ENCODE data around the gene DYNLL1. TPM values are rescaled to one million over a fixed set of nuclear protein-coding genes. Genes with fewer than 3 reads are reported as not detected.
"Not testable (repeated sequence)": the region's sequence is repeated elsewhere in the genome, so short reads cannot be mapped to it uniquely, and the experiment has no call there.

DYNLL1 gene
- total and polyA plus RNA-seq, 5 experiments from 2014 or later, result 57.0 to 192 (median 156) TPM

DNA sequence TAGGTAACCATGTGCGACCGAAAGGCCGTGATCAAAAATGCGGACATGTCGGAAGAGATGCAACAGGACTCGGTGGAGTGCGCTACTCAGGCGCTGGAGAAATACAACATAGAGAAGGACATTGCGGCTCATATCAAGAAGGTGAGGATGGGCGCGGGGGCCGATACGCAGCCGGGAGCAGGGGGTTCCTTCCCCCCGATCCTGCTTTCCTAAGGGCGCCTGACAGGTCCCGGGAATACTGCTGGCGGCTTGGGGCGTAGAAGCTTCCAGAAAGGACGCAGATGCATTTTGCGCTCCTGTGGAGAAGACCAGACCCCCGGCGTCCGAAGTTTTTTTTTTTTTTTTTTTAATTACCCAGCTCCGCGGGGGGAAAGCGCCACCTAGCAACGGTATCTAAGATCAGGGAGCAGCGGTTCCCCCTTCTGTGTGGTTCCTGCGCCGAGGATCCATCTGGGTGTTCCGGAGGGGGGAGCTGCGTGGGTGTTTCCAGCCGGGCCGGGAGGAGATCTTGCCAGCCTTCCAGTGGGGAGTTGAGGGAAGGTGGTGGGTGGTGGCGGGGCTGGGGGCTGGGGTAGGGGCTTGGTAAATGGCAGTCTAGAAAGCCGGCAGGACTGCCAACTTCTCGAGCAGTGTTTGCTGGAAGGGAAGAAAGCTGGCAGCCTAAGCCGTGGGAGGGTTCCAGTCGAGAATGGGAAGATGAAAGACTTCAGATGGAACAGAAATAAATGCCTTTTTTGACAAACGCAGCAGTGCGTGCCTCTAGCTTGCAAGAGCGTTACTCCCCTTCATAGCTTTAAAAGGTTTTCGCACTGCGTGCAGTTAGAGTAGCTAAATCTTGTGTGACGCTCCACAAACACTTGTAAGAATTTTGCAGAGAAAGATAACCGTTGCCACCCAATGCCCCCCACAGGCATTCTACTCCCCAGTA, 764 bp downstream of the DYNLL1 start:
- no peaks in the 10 kb centered on the region for H3K9me3 Mint-ChIP-seq
- peak overlapping the region; percentile 58 to 96 (median 94) for H3K27ac Mint-ChIP-seq
- peaks cover 0 to 34% (median 0%) of the 10 kb centered on the region in 3 donors for H3K36me3 Mint-ChIP-seq
- H3K4me3 Mint-ChIP-seq, result peak overlapping the region; percentile 83 to 98 (median 94)
- H3K4me1 Mint-ChIP-seq, result peaks cover 13 to 37% (median 25%) of the 10 kb centered on the region in 4 donors
- ATAC-seq (peak; percentile 39 to 46), DNase-seq (peak; percentile 41 to 82 (median 54))
- H3K27me3 Mint-ChIP-seq, result peaks cover 0 to 2% (median 0%) of the 10 kb centered on the region in 5 donors
- POLR2A ChIA-PET, result interaction anchor here (0.5 to 5.9 kb wide), 15 partner anchors 16 to 1987 kb away, joined by 3 to 52 read pairs (median 4); partner anchors contain the start of genes COQ5, POP5, RNF10 and RPLP0

DNA sequence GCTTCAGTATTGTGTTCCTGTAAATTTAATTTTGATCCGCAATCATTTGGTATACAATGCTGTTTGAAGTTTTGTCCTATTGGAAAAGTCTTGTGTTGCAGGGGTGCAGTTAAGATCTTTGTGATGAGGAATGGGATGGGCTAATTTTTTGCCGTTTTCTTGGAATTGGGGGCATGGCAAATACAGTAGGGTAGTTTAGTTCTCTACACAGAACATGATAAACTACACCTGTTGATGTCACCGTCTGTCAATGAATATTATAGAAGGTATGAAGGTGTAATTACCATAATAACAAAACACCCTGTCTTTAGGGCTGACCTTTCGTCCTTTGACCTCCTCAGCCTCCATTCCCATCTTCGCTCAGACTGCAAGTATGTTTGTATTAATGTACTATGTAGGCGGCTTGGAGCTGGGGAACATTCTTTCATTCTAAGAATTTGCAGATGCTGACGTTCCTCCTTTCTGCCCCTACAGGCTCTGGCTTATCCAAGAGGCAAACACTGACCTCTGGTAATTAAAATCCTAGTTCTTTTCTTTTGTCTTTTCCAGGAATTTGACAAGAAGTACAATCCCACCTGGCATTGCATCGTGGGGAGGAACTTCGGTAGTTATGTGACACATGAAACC, 1.7 kb downstream of the DYNLL1 start:
- Mint-ChIP-seq H3K36me3 (peaks cover 0 to 39% (median 0%) of the 10 kb centered on the region in 3 donors), H3K4me1 (peaks cover 13 to 37% (median 25%) of the 10 kb centered on the region in 4 donors), H3K4me3 (peak overlapping the region; percentile 83 to 98 (median 94)), H3K27me3 (peaks cover 0 to 2% (median 0%) of the 10 kb centered on the region in 5 donors), H3K9me3 (no peaks in the 10 kb centered on the region), H3K27ac (peak overlapping the region; percentile 58 to 96 (median 94))
- no peak for ATAC-seq
- DNase-seq, result no peak
- POLR2A ChIA-PET, result interaction anchor here (0.5 to 5.9 kb wide), 6 partner anchors 24 to 297 kb away, joined by 3 to 52 read pairs (median 6); partner anchors contain the start of genes COQ5, POP5, RPLP0 and SRSF9

DNA sequence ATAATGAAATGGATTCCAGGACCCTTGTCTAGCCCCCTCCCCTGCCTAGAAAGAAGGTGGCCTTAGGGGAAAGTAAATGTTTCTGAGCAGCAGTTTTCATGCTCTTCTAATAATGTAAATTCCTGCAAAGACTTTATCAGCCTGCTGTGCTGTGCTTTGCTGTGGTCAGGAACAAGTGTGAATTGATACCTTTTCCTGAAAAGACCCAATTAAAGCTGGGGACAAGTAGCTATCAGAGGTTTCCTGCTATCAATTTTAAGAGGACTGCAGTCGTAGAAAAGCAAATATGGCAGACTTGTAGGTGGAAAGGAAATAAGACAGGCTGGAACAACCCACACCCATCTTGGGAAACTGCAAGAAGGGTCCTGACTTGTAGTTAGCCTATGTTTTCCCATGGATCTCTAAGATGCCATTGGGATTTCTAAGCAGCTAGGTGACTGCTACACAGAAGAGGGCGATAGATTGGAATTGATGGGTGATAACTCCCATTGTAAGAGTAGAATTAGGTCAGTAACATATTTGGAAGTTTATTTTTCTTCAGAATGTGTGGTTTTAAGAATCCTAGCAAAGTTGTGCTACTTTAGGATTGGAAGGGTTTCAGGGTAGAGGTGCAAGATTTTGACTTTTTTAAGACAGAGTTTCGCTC, 3.1 kb downstream of the DYNLL1 start:
- H3K9me3 Mint-ChIP-seq, result no peaks in the 10 kb centered on the region
- peaks cover 0 to 2% (median 0%) of the 10 kb centered on the region in 5 donors for H3K27me3 Mint-ChIP-seq
- no peak overlapping the region for H3K4me3 Mint-ChIP-seq
- DNase-seq (no peak), ATAC-seq (no peak)
- POLR2A ChIA-PET, result interaction anchor here (0.5 to 5.9 kb wide), 4 partner anchors 31 to 63 kb away, joined by 3 to 52 read pairs (median 3); partner anchors contain the start of gene SRSF9
- H3K27ac Mint-ChIP-seq, result peak overlapping the region in 6 of 10 donors; percentile 31 to 95 (median 60)
- peaks cover 4 to 52% (median 9%) of the 10 kb centered on the region in 3 donors for H3K36me3 Mint-ChIP-seq
- peaks cover 13 to 37% (median 25%) of the 10 kb centered on the region in 4 donors for H3K4me1 Mint-ChIP-seq

DNA sequence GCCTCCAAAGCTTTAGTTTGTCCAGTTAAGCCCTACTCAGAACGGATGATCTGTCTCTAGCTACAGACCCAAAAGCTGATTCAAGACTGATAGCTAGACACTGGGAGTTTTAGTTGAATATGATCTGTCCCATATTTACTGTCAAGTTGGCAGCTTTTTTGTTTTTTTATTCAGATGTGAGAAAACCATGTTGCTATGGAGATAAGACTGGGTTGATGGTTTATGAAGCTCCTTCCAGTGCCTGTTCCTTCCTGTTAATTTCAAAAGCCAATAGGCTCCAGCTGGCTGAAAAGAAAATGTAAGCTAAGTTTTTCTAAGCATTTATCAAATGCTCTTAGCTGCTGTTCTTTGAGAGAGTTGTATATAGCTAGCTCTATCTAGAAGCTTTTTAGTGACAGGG, 4.7 kb downstream of the DYNLL1 start:
- DNase-seq, result no peak

DNA sequence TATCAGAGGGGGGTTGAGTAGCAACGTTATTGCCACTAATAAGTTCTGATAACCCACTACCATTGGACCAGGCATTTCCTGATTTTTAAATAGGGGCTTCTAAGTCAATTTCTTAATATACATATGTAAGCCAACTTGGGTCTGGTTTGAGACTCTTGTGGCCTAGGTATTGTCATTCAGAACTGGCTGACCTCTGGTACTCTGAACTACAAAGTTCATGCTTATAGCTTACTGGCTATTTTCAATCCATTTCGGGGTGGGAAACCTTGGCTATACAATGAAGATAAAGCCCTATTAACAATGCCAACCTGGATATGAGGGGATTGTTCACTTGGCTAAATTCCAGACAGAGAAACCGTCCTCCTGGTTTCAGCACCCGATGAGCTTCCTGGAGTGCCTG, 8.7 kb downstream of the DYNLL1 start:
- Mint-ChIP-seq H3K27me3 (no peaks in the 10 kb centered on the region), H3K4me1 (peaks cover 0 to 4% (median 0%) of the 10 kb centered on the region in 4 donors), H3K4me3 (no peak overlapping the region), H3K27ac (peak overlapping the region in 1 of 10 donors; percentile 40), H3K36me3 (peaks cover 4 to 65% (median 18%) of the 10 kb centered on the region in 3 donors), H3K9me3 (no peaks in the 10 kb centered on the region)
- POLR2A ChIA-PET, result no interaction called here
- DNase-seq (no peak), ATAC-seq (no peak)

More for the DNA sequence above, 4.7 kb downstream of the DYNLL1 start:
- H3K4me1 Mint-ChIP-seq, result peaks cover 13 to 28% (median 18%) of the 10 kb centered on the region in 4 donors
- ATAC-seq, result no peak
- H3K4me3 Mint-ChIP-seq, result no peak overlapping the region
- peaks cover 0 to 2% (median 0%) of the 10 kb centered on the region in 5 donors for H3K27me3 Mint-ChIP-seq
- no peaks in the 10 kb centered on the region for H3K9me3 Mint-ChIP-seq
- H3K36me3 Mint-ChIP-seq, result peaks cover 4 to 65% (median 11%) of the 10 kb centered on the region in 3 donors
- H3K27ac Mint-ChIP-seq, result peak overlapping the region in 6 of 10 donors; percentile 1 to 72 (median 20)
- POLR2A ChIA-PET, result no interaction called here

DNA sequence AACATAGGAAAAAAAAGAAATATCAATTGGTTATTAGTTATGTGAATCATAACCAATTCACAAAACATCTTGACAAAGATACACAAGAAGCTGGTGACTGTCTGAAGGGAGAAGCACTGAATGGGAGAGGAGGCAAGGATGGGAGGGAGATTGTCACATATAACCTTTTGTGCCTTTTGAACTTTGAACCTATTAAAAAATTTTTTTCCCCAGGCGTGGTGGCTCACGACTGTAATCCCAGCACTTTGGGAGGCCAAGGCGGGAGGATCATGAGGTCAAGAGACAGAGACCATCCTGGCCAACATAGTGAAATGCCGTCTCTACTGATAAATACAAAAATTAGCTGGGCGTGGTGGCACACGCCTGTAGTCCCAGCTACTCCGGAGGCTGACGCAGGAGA, 12.6 kb downstream of the DYNLL1 start:
- POLR2A ChIA-PET, result no interaction called here
- Mint-ChIP-seq H3K36me3 (peaks cover 0 to 65% (median 15%) of the 10 kb centered on the region in 3 donors), H3K27ac (peak overlapping the region in 1 of 10 donors; percentile 67), H3K4me1 (no peaks in the 10 kb centered on the region), H3K9me3 (no peaks in the 10 kb centered on the region), H3K4me3 (no peak overlapping the region), H3K27me3 (no peaks in the 10 kb centered on the region)
- ATAC-seq, result no peak
- DNase-seq, result no peak

DNA sequence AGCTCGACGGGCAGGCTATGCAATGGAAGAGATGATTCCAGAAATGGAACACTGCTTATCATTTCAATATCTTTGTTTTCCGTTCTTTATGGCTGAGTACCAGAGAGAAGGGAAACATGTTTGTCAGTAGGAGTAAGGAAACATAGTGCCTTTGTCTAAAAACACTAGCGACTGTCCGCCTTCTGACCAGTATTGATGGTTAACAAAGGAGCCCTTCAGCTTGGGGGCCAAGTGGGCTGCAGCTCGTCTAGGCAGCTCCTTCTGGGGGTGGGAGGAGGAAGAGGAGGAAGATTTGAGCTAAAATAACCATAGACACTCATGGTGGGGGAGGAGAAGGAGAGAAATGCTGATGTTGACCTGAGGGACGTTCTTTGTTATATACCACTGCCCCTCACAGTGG, 18.1 kb downstream of the DYNLL1 start:
- peaks cover 0 to 62% (median 13%) of the 10 kb centered on the region in 3 donors for H3K36me3 Mint-ChIP-seq
- DNase-seq (no peak), ATAC-seq (no peak)
- POLR2A ChIA-PET, result interaction anchor here (0.7 to 1.8 kb wide), 2 partner anchors 22 to 23 kb away, joined by 3 read pairs; no protein-coding TSS in a partner anchor
- no peaks in the 10 kb centered on the region for H3K27me3 Mint-ChIP-seq
- no peak overlapping the region for H3K4me3 Mint-ChIP-seq
- H3K4me1 Mint-ChIP-seq, result peaks cover 0 to 3% (median 0%) of the 10 kb centered on the region in 4 donors
- H3K9me3 Mint-ChIP-seq, result no peaks in the 10 kb centered on the region
- H3K27ac Mint-ChIP-seq, result no peak overlapping the region

DNA sequence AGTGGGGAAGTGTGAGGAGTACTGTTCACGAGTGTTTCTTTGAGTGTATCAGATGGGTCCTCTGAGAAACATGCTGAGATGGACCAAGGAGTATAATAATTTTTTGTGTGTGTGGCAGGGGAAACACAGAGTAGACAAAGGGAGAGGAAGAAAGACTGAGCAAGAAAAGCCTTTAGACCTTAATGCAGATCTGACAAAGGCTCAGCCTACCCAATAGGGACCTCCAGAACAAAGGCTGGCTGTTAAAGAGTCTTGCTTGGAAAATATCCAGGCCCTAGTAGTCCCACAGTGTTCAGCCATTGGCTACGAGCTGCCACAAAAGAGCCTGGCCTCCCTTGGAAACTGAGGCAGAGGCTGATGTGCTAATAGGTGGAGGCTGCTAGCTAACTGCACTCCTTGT, 19.6 kb downstream of the DYNLL1 start:
- H3K27me3 Mint-ChIP-seq, result no peaks in the 10 kb centered on the region
- POLR2A ChIA-PET, result interaction anchor here (1.8 kb wide), 1 partner anchor 21 kb away, joined by 3 read pairs; no protein-coding TSS in a partner anchor
- H3K9me3 Mint-ChIP-seq, result no peaks in the 10 kb centered on the region
- no peak for DNase-seq
- H3K4me1 Mint-ChIP-seq, result peaks cover 0 to 3% (median 0%) of the 10 kb centered on the region in 4 donors
- H3K36me3 Mint-ChIP-seq, result peaks cover 0 to 57% (median 12%) of the 10 kb centered on the region in 3 donors
- ATAC-seq, result no peak
- H3K4me3 Mint-ChIP-seq, result no peak overlapping the region
- H3K27ac Mint-ChIP-seq, result peak overlapping the region in 2 of 10 donors; percentile 11 to 70

DNA sequence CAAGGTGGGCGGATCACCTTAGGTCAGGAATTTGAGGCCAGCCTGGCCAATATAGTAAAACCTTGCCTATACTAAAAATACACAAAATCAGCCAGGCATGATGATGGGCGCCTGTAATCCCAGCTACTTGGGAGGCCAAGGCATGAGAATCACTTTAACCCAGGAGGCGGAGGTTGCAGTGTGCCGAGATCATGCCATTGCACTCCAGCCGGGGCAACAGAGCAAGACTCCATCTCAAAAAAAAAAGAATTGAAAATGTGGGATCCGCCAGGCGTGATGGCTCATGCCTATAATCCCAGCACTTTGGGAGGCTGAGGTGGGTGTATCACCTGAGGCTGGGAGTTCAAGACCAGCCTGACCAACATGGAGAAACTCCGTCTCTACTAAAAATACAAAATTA, 23.4 kb downstream of the DYNLL1 start:
- H3K27ac Mint-ChIP-seq, H3K27me3 Mint-ChIP-seq, H3K4me3 Mint-ChIP-seq, H3K9me3 Mint-ChIP-seq, ATAC-seq, H3K4me1 Mint-ChIP-seq, POLR2A ChIA-PET, DNase-seq: not testable (repeated sequence)
- peaks cover 0 to 53% (median 9%) of the 10 kb centered on the region in 3 donors for H3K36me3 Mint-ChIP-seq

DNA sequence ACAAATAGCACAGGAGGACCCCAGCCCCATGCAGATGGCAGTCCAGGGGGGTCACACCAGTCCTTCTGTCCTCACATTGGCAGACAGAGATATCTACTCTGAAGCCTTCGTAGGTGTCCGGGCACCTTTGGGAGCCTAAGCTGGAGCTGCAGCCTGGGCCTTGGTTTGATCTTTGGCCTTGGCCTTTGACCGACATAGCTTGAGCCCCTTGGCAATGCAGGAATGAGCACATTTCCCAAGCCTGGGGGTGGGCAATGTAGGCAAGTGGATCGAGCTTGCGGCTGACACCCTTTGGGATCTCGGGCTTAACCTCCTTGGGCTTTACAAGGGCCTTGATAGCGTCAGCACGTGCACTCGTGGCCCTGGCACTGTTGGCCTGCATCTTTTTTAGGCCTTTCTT, 26.7 kb downstream of the DYNLL1 start:
- no peak overlapping the region for H3K27ac Mint-ChIP-seq
- DNase-seq, result no peak
- POLR2A ChIA-PET, result no interaction called here
- peaks cover 0 to 40% (median 2%) of the 10 kb centered on the region in 3 donors for H3K36me3 Mint-ChIP-seq
- no peaks in the 10 kb centered on the region for H3K9me3 Mint-ChIP-seq
- ATAC-seq, result no peak
- H3K4me3 Mint-ChIP-seq, result no peak overlapping the region
- H3K27me3 Mint-ChIP-seq, result no peaks in the 10 kb centered on the region
- peaks cover 0 to 10% (median 5%) of the 10 kb centered on the region in 4 donors for H3K4me1 Mint-ChIP-seq

DNA sequence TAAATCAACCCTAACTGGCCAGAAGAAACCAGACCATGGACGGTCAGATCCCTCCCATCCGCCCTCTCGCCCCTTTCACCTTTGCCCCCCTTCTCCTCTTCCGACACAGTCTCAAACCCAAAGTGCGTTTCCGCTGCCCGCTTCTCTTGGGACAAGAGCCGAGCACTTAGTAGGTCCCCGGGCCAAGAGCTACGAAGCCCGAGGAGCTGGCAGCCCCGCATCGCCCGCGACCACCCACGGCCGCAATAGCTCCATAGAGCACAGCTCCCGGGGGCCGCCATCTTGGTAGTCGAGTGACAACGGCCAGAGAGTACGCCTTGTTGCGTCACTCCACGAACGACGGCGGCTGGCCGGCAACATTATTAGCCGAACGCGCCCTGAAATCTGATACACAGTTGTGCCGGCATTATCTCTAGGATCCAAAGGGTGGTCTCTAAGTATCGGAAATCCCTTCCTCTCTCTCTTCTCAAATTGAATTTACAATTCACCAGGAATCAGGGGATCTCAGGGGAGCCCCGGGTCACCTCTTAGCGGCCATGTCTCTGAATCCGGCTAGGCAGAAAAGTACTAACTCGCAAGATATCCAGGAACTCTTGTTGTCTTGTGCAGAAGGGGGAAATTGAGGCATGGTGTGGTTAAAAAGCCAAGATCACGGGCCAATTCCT, 33.1 kb downstream of the DYNLL1 start, which contains the start of gene COQ5:
COQ5 (minus strand) TSS at position 298 of the 665 bp plus-strand sequence; CDS start at position 281, 17 bp downstream.
- ATAC-seq (peak; percentile 96 to 97), DNase-seq (peak; percentile 69 to 89 (median 81))
- Mint-ChIP-seq H3K27ac (peak within 1 kb of the TSS; percentile 98 to 100 (median 99)), H3K9me3 (no peaks in the 10 kb centered on the region), H3K4me3 (peak within 1 kb of the TSS; percentile 97 to 100 (median 100)), H3K27me3 (no peaks in the 10 kb centered on the region), H3K36me3 (peaks cover 0 to 7% (median 0%) of the 10 kb centered on the region in 3 donors), H3K4me1 (peaks cover 10 to 32% (median 20%) of the 10 kb centered on the region in 4 donors)
- POLR2A ChIA-PET, result interaction anchor here (0.8 to 1.5 kb wide), 8 partner anchors 10 to 564 kb away, joined by 3 to 10 read pairs (median 6); partner anchors contain the start of genes POP5, RNU4-1 and SRSF9
